ENCODE data around the gene PSMD6.

PSMD6 gene

DNA sequence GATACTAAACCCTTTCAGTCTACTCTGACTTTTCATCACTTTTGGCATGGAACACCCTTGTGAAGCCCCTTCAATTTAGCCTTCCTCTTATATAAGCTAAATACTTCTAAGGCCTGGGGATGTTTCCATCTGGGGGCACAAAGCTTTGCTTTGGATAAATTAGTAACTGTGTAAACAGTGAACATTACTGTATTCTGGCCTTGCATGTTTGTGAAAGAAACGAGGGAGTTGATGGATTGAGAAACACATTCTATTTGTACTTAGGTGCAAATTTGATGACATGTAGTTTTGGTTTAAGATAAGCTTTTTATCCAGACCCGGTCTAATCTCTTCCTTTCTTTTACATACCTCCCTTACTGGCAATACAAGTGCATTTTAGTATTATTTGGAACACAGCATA, 19.7 kb downstream of the PSMD6 start:
- H3K36me3 ChIP-seq (ENCODE audit: control insufficient read depth, insufficient read depth, low read length), result peaks cover 5% of the 10 kb centered on the region
- no peak overlapping the region for H3K9ac ChIP-seq (ENCODE audit: low read depth, low read length)
- H3K4me3 ChIP-seq (ENCODE audit: low read depth, low read length), result no peak overlapping the region
- peaks cover 22% of the 10 kb centered on the region for H3K4me1 ChIP-seq (ENCODE audit: control insufficient read depth, insufficient read depth, low read length)
- H3K27me3 ChIP-seq (ENCODE audit: control insufficient read depth, insufficient read depth, low read length), result no peaks in the 10 kb centered on the region
- H3K9me3 ChIP-seq (ENCODE audit: control insufficient read depth, insufficient read depth, low read length), result no peaks in the 10 kb centered on the region

DNA sequence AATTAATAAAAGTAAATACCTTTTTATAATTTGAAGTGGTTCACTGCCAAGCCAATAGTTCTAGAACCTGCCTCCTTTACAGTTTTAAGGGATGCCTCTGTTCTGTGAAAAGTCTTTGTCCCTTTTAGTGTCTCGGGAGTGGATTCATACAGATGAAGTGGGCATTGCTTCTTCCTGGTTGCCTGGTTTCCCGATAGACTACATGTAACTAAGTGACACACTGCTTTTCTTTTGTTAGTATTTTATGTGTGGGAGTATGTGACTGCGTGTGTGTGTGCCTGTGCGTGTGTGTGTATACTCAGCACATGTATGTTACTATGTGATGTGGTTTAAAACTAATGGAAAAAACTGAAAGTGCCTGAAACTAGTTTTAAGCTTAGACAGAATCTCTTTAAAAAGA, 21.1 kb downstream of the PSMD6 start:
- Histone ChIP-seq H3K4me1 (ENCODE audit: control insufficient read depth, insufficient read depth, low read length) (peaks cover 22% of the 10 kb centered on the region), H3K4me3 (ENCODE audit: low read depth, low read length) (no peak overlapping the region), H3K27me3 (ENCODE audit: control insufficient read depth, insufficient read depth, low read length) (no peaks in the 10 kb centered on the region), H3K9ac (ENCODE audit: low read depth, low read length) (no peak overlapping the region), H3K9me3 (ENCODE audit: control insufficient read depth, insufficient read depth, low read length) (no peaks in the 10 kb centered on the region), H3K36me3 (ENCODE audit: control insufficient read depth, insufficient read depth, low read length) (no peaks in the 10 kb centered on the region)

DNA sequence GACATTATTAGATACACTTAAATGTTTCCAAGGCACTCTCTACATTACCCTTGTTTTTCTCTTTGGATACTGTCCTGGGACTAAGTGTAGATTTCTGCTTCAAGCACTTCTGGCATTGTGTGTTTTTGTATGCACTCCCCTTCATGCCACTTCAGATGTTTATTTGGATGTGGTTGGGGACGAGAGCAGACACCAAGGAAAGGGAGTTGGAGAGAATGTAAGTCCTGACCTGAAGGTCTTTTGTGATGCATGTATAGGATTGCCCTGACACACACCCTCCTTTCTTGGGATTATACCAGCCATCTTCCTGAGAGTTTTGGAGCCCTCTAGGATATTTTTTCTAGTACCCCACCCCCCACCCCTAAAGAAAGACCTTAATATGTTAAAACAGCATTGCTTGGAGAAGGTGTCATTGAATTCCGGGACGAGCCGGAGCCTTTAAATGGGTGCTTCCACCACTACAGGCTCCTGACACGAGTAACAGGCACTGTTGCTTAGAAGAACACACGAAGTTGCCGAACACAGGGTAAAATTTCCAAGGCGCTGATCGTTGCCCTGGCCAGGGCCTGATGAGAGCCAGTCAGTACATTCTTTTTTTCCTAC, 22.7 kb downstream of the PSMD6 start:
- Histone ChIP-seq H3K27me3 (ENCODE audit: control insufficient read depth, insufficient read depth, low read length) (no peaks in the 10 kb centered on the region), H3K9me3 (ENCODE audit: control insufficient read depth, insufficient read depth, low read length) (no peaks in the 10 kb centered on the region), H3K4me3 (ENCODE audit: low read depth, low read length) (no peak overlapping the region), H3K9ac (ENCODE audit: low read depth, low read length) (no peak overlapping the region), H3K4me1 (ENCODE audit: control insufficient read depth, insufficient read depth, low read length) (peaks cover 22% of the 10 kb centered on the region), H3K36me3 (ENCODE audit: control insufficient read depth, insufficient read depth, low read length) (peaks cover 8% of the 10 kb centered on the region)

DNA sequence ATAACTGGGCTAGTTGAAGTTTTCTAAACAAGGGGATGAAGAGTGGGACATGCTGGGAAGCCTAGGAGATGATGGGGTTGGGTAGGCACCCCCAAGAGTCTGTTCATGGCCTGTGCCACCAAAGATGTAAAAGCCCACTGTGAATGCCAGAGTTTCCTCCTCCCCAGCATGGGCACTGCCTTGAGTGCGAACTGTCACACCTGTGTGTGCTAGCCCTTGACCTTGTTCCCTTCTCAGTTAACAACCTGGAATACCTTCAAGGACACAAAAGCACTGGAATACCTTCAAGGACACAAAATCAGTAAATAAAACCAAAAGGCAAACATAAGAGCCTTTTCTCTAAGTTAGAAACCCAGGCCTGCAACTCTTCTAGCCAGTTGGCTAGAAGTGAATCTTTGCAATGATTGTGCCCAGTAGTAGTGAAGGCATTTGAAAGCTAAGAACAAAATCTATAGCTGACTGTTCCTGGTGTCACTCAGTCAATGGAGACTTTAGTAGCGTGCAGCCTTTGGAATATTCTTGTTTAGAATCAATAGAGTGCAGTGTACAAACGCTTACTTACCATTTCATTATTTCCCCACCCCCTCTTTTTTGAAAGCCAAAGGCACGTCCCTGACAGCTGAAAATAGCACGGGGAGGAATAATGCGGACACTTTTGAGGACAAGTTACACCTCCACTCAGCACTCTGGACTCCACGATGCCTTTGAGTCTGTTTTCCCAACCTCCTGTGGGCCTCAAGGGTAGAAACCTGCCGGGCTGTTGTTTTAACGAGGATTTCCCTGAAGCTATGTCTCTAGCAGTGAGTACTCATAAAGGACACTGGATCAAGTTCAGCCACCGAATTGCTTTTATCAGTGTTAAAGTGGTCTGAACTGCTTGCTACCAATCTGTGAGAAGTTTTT, 24.2 kb downstream of the PSMD6 start:
- H3K36me3 ChIP-seq (ENCODE audit: control insufficient read depth, insufficient read depth, low read length), result peaks cover 11% of the 10 kb centered on the region
- no peaks in the 10 kb centered on the region for H3K27me3 ChIP-seq (ENCODE audit: control insufficient read depth, insufficient read depth, low read length)
- H3K9me3 ChIP-seq (ENCODE audit: control insufficient read depth, insufficient read depth, low read length), result no peaks in the 10 kb centered on the region
- no peak overlapping the region for H3K9ac ChIP-seq (ENCODE audit: low read depth, low read length)
- H3K4me1 ChIP-seq (ENCODE audit: control insufficient read depth, insufficient read depth, low read length), result peaks cover 22% of the 10 kb centered on the region
- H3K4me3 ChIP-seq (ENCODE audit: low read depth, low read length), result no peak overlapping the region

DNA sequence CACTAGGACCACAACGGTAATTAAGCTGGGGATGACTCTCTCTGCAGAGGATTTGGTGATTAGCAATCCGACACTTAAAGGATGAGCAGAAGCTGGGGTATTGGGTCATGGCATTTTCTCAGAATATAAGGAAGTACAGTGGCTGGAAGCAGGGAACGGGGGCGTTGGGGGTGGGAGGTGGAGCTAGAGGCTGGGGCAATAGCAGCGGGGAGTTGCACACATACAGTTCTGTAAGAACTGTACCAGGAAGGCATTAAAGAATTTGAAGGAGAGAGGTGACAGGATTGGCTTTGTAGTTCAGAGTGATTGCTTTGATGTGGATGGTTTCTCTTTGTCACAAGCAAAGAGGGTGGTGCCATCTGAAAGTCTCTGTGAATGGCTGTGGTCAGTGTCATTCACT, 28.2 kb downstream of the PSMD6 start:
- H3K9ac ChIP-seq (ENCODE audit: low read depth, low read length), result no peak overlapping the region
- H3K4me1 ChIP-seq (ENCODE audit: control insufficient read depth, insufficient read depth, low read length), result peaks cover 15% of the 10 kb centered on the region
- no peak overlapping the region for H3K4me3 ChIP-seq (ENCODE audit: low read depth, low read length)
- no peaks in the 10 kb centered on the region for H3K27me3 ChIP-seq (ENCODE audit: control insufficient read depth, insufficient read depth, low read length)
- peaks cover 15% of the 10 kb centered on the region for H3K36me3 ChIP-seq (ENCODE audit: control insufficient read depth, insufficient read depth, low read length)
- H3K9me3 ChIP-seq (ENCODE audit: control insufficient read depth, insufficient read depth, low read length), result no peaks in the 10 kb centered on the region

DNA sequence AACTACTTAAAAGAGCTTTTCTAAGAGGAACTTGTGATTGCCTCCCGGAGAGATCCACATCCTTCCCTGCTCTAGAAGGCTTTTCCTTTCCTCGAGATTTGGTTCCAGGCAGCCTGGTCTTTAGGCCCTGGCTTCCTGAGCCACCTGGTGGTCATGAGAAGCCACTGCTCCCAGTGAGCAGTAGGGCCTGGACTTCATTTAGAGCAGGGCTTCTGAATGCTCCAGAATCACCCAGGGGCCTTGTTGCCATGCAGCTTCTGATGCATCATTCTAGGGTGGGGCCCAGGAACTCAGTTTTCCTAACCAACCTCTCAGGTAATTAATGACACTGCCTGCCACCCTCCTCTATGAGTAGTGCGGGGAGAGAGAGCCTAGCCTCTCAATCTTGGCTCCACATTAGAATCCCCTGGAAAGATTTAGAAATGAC, 29.6 kb downstream of the PSMD6 start:
- Histone ChIP-seq H3K27me3 (ENCODE audit: control insufficient read depth, insufficient read depth, low read length) (no peaks in the 10 kb centered on the region), H3K9ac (ENCODE audit: low read depth, low read length) (no peak overlapping the region), H3K4me3 (ENCODE audit: low read depth, low read length) (no peak overlapping the region), H3K36me3 (ENCODE audit: control insufficient read depth, insufficient read depth, low read length) (peaks cover 15% of the 10 kb centered on the region), H3K9me3 (ENCODE audit: control insufficient read depth, insufficient read depth, low read length) (no peaks in the 10 kb centered on the region), H3K4me1 (ENCODE audit: control insufficient read depth, insufficient read depth, low read length) (peaks cover 5% of the 10 kb centered on the region)

DNA sequence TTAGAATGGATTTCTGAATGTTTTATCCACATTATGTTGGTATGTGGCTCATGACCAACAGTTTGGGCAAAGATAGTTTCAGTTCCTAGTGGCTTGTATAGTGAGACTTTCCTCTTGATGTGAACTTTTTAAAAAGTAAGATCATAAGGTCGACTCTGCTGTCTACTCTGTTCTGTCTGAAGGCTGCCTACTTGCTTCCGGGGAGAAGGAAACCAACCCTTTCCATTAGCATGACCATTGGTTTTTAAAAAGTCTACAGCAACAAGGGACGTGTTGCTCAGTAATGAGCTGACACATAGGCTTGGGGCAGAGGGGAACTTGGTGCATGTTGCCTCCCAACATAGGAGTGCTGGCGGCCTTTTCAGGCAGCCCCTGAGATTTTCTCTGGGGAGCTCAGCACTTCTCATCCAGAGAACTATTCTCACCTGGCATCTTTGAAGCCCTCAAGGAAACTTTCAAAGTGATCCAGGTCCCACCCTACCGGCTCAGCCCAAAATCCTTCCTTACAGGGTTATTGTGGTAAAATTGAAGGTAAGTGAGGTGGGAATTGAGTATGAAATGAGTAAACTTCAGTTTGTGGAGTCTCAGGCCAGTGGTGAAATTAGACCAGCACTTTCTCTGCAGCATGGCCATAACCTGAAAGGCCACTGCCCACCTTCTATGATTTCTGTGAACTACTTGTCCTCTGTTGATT, 30.6 kb downstream of the PSMD6 start:
- Histone ChIP-seq H3K27me3 (ENCODE audit: control insufficient read depth, insufficient read depth, low read length) (no peaks in the 10 kb centered on the region), H3K36me3 (ENCODE audit: control insufficient read depth, insufficient read depth, low read length) (peaks cover 15% of the 10 kb centered on the region), H3K9me3 (ENCODE audit: control insufficient read depth, insufficient read depth, low read length) (no peaks in the 10 kb centered on the region), H3K4me1 (ENCODE audit: control insufficient read depth, insufficient read depth, low read length) (peaks cover 5% of the 10 kb centered on the region), H3K9ac (ENCODE audit: low read depth, low read length) (no peak overlapping the region), H3K4me3 (ENCODE audit: low read depth, low read length) (no peak overlapping the region)

DNA sequence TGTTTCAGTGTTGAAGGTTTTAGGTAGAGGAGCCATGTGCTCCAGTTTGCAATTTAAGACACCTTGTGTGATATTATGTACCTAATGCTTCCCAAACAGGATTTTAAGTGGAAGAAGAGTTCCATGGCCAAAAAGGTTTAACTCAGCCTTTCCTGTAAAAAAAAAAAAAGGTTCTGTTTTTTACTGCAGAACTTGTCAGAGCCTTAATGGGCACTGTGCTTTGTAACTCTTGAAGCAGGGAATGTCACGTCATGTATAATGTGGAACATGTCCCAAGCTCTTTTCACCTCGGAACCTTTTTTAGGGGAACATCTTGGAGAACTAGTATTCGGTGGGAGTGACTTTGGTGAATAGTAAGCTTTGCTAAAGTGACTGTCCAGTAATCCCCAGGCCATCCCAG, 31.6 kb downstream of the PSMD6 start:
- H3K4me3 ChIP-seq (ENCODE audit: low read depth, low read length), result no peak overlapping the region
- H3K4me1 ChIP-seq (ENCODE audit: control insufficient read depth, insufficient read depth, low read length), result peaks cover 5% of the 10 kb centered on the region
- no peaks in the 10 kb centered on the region for H3K27me3 ChIP-seq (ENCODE audit: control insufficient read depth, insufficient read depth, low read length)
- peaks cover 15% of the 10 kb centered on the region for H3K36me3 ChIP-seq (ENCODE audit: control insufficient read depth, insufficient read depth, low read length)
- H3K9ac ChIP-seq (ENCODE audit: low read depth, low read length), result no peak overlapping the region
- H3K9me3 ChIP-seq (ENCODE audit: control insufficient read depth, insufficient read depth, low read length), result no peaks in the 10 kb centered on the region

DNA sequence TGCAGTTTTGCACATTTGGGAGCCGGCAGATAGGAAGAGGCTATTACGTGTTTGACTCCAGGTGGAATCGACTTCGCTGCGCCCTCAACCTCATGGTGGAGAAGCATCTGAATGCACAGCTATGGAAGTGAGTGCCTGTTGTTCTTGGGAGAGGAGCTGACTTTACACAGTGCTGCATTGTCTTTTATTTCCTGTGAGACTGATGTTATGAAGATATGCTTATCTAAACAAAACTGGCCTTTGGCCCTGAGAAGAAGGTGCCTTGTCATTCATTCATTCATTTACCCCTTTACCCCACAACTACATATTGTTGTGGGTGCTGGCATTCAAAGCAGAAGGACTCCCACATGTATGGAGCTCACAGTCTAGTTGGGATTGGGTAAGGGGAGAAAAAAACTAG, 32.6 kb downstream of the PSMD6 start:
- Histone ChIP-seq H3K4me1 (ENCODE audit: control insufficient read depth, insufficient read depth, low read length) (peaks cover 5% of the 10 kb centered on the region), H3K4me3 (ENCODE audit: low read depth, low read length) (no peak overlapping the region), H3K9me3 (ENCODE audit: control insufficient read depth, insufficient read depth, low read length) (no peaks in the 10 kb centered on the region), H3K36me3 (ENCODE audit: control insufficient read depth, insufficient read depth, low read length) (peaks cover 9% of the 10 kb centered on the region), H3K9ac (ENCODE audit: low read depth, low read length) (no peak overlapping the region), H3K27me3 (ENCODE audit: control insufficient read depth, insufficient read depth, low read length) (no peaks in the 10 kb centered on the region)

DNA sequence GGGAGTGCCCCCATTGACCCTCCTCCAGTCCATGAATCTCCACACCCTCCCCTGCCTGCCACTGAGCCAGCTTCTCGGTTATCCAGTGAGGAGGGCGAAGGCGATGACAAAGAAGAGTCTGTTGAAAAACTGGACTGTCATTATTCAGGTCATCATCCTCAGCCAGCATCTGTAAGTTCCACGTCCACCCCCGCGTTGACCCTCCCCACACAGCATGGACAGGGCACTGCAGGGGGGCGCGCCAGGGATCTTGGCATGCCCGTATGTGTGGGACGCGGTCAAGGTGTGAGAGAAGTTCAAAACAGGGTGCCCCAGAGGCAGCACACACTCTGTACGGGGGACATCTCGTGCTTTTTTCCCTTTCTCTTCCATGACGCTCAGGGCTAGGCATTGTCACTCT, 33.1 kb downstream of the PSMD6 start:
- no peak overlapping the region for H3K9ac ChIP-seq (ENCODE audit: low read depth, low read length)
- peaks cover 5% of the 10 kb centered on the region for H3K4me1 ChIP-seq (ENCODE audit: control insufficient read depth, insufficient read depth, low read length)
- H3K27me3 ChIP-seq (ENCODE audit: control insufficient read depth, insufficient read depth, low read length), result no peaks in the 10 kb centered on the region
- H3K9me3 ChIP-seq (ENCODE audit: control insufficient read depth, insufficient read depth, low read length), result no peaks in the 10 kb centered on the region
- no peak overlapping the region for H3K4me3 ChIP-seq (ENCODE audit: low read depth, low read length)
- H3K36me3 ChIP-seq (ENCODE audit: control insufficient read depth, insufficient read depth, low read length), result peaks cover 4% of the 10 kb centered on the region

DNA sequence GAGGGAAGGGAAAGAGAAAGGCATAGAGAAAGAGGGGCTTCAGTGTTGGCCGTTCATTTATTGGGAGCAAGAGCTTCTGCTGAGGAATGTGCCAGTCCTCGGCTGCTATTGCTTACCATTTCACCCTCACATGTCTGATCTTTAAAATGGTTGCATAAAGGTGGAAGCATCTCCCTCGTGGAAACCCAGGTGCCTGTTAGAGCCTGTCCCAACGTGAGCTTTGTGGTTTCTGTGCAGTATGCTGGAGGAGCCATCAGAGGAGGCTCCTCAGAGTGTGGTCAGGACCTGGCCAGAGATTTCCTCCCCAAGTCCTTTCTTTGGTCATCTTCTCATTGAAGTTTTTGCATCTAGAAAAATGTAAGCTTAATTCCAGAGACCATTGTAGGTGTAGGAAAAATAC, 34.4 kb downstream of the PSMD6 start:
- no peak overlapping the region for H3K9ac ChIP-seq (ENCODE audit: low read depth, low read length)
- no peaks in the 10 kb centered on the region for H3K9me3 ChIP-seq (ENCODE audit: control insufficient read depth, insufficient read depth, low read length)
- H3K4me3 ChIP-seq (ENCODE audit: low read depth, low read length), result no peak overlapping the region
- peaks cover 4% of the 10 kb centered on the region for H3K36me3 ChIP-seq (ENCODE audit: control insufficient read depth, insufficient read depth, low read length)
- peaks cover 5% of the 10 kb centered on the region for H3K4me1 ChIP-seq (ENCODE audit: control insufficient read depth, insufficient read depth, low read length)
- no peaks in the 10 kb centered on the region for H3K27me3 ChIP-seq (ENCODE audit: control insufficient read depth, insufficient read depth, low read length)

Data from iPS-15b (cell line).